ENCODE data around the gene MET. TPM values are rescaled to one million over a fixed set of nuclear protein-coding genes. Genes with fewer than 3 reads are reported as not detected.

Gene MET
- total and polyA plus RNA-seq, 2 donors (not counting 3 experiments of a cell fraction or from before 2014, with no cell fraction given), result 21.1 to 44.5 TPM

DNA sequence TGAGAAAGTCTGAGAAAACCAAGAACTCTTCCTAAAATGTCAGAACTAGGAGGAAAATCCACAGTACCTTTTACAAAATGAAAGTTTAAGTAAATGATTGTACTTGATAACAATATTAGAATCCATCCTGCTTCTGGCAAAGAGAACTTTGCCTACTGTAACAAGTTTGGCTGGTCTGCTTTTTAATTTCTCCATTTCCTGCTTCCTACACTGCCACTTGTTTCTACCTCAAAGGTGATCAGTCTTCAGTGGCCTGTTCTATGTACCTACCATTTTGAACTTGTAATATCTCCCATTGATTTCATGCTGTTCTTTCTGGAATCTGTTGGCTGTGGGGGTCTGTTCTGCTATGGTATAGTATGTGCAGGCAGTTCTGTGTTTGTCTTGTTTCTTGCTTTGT, 157.5 kb downstream of the MET start:
- Histone ChIP-seq H4K20me1 (replicated peaks; ENCODE audit: control insufficient read depth, extremely low read depth, insufficient read depth, low read length) (no peaks in the 10 kb centered on the region), H3K27me3 (ENCODE audit: control insufficient read depth in 2 of 2, insufficient read depth in 2 of 2, low read length in 2 of 2) (no peaks in the 10 kb centered on the region), H3K9me1 (replicated peaks; ENCODE audit: control insufficient read depth, extremely low read depth, insufficient read depth, low read length) (no peaks in the 10 kb centered on the region), H3K4me1 (ENCODE audit: control insufficient read depth, extremely low read depth, insufficient read depth, low read length) (no peaks in the 10 kb centered on the region), H3K79me2 (ENCODE audit: control insufficient read depth, insufficient read depth, low read length) (no peaks in the 10 kb centered on the region), H3K9ac (replicated peaks; ENCODE audit: extremely low read depth, insufficient read depth, low read length) (no peak overlapping the region), H3K27ac (ENCODE audit: insufficient read depth, low read depth, low read length) (no peak overlapping the region), H3K9me3 (replicated peaks; ENCODE audit: control insufficient read depth, insufficient read depth, low read length) (no peaks in the 10 kb centered on the region), H2AFZ (ENCODE audit: low read depth, low read length) (no peak overlapping the region), H3K36me3 (ENCODE audit: control insufficient read depth in 2 of 2, extremely low read depth in 1 of 2, insufficient read depth in 2 of 2, low read length in 2 of 2) (no peaks in the 10 kb centered on the region), H3K4me2 (ENCODE audit: insufficient read depth, low read length) (no peak overlapping the region), H3K4me3 (replicated peaks in 1 of 3; ENCODE audit: insufficient read depth in 1 of 3, low read depth in 1 of 3, low read length in 3 of 3) (no peak overlapping the region)
- TF ChIP-seq EZH2 (IDR thresholded peaks at IDR 0.05; ENCODE audit: borderline replicate concordance, low read depth, low read length, severe bottlenecking) (no peak), POLR2AphosphoS5 (IDR thresholded peaks at IDR 0.05; ENCODE audit: insufficient read depth, low read depth, low read length) (no peak), GATA2 (IDR thresholded peaks at IDR 0.05; ENCODE audit: insufficient read depth, insufficient read length, low read depth, low read length) (no peak), POLR2A (IDR thresholded peaks at IDR 0.05; ENCODE audit: low read depth, low read length) (no peak), MYC (IDR thresholded peaks at IDR 0.05; ENCODE audit: low read depth, low read length) (no peak), FOS (IDR thresholded peaks at IDR 0.05; ENCODE audit: borderline replicate concordance, insufficient read depth, low read length) (no peak), JUN (IDR thresholded peaks at IDR 0.05; ENCODE audit: borderline replicate concordance, insufficient read depth, insufficient read length, low read depth) (no peak)
- TF ChIP-seq, protein P1, sequence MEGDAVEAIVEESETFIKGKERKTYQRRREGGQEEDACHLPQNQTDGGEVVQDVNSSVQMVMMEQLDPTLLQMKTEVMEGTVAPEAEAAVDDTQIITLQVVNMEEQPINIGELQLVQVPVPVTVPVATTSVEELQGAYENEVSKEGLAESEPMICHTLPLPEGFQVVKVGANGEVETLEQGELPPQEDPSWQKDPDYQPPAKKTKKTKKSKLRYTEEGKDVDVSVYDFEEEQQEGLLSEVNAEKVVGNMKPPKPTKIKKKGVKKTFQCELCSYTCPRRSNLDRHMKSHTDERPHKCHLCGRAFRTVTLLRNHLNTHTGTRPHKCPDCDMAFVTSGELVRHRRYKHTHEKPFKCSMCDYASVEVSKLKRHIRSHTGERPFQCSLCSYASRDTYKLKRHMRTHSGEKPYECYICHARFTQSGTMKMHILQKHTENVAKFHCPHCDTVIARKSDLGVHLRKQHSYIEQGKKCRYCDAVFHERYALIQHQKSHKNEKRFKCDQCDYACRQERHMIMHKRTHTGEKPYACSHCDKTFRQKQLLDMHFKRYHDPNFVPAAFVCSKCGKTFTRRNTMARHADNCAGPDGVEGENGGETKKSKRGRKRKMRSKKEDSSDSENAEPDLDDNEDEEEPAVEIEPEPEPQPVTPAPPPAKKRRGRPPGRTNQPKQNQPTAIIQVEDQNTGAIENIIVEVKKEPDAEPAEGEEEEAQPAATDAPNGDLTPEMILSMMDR (IDR thresholded peaks at IDR 0.05; ENCODE audit: extremely low read depth in 1 of 2, insufficient read depth in 1 of 2, low read depth in 1 of 2, low read length in 2 of 2), result no peak
- TF ChIP-seq, protein P2, sequence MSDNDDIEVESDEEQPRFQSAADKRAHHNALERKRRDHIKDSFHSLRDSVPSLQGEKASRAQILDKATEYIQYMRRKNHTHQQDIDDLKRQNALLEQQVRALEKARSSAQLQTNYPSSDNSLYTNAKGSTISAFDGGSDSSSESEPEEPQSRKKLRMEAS (IDR thresholded peaks at IDR 0.05; ENCODE audit: insufficient read depth, insufficient read length), result no peak
- FAIRE-seq, result no peak
- no TSS peak for BruUV-seq (replicated peaks)
- CTCF ChIA-PET, result no interaction called here
- DNase-seq (ENCODE audit: low read depth, low spot score), result no peak
- intact Hi-C loops (cut with micrococcal nuclease) (no loop called here), dilution Hi-C loops (cut with MboI; ENCODE audit: extremely low pct_ligation_motif_present, low sequenced_read_pairs) (no loop called here)
- POLR2A ChIA-PET, result no interaction called here

Measured in endothelial cell of umbilical vein (primary cell).